Mesodermal cell (in vitro differentiated cells): Measurements from ENCODE around the gene GLIPR1L2.
"Not testable (repeated sequence)": the region's sequence is repeated elsewhere in the genome, so short reads cannot be mapped to it uniquely, and the experiment has no call there.

ENCODE experiments used
- H3K27ac ChIP-seq: 2 replicates; pipeline ENCODE4 v1.7.0; 2013; ENCODE audit warnings: mild to moderate bottlenecking, low read depth, low read length, moderate library complexity; ENCODE audit not compliant: severe bottlenecking
- H3K36me3 ChIP-seq: 2 replicates; pipeline ENCODE4 v1.7.1; 2013; ENCODE audit warnings: mild to moderate bottlenecking, low read length, moderate library complexity; ENCODE audit not compliant: control insufficient read depth, insufficient read depth
- H3K4me1 ChIP-seq: one replicate; pipeline ENCODE4 v1.7.1; 2013; ENCODE audit warnings: mild to moderate bottlenecking, low read length; ENCODE audit not compliant: insufficient read depth, control insufficient read depth, poor library complexity, severe bottlenecking
- H3K4me3 ChIP-seq: 2 replicates; pipeline ENCODE4 v1.7.0; 2013; ENCODE audit warnings: low read length, control low read depth, mild to moderate bottlenecking; ENCODE audit not compliant: insufficient read depth, poor library complexity, severe bottlenecking; ENCODE audit errors: extremely low read depth
- H3K9me3 ChIP-seq: 2 replicates; pipeline ENCODE4 v1.7.1; 2013; ENCODE audit warnings: mild to moderate bottlenecking, low read length, moderate library complexity; ENCODE audit not compliant: control insufficient read depth
- WGBS, 2 experiments: methylation state at CpG; one replicate each; pipeline ENCODE4 v1.1.5; 2013; ENCODE audit warnings: missing lambda C conversion rate in 2 of 2; ENCODE audit not compliant: insufficient coverage in 2 of 2; 5-methylcytosine and 5-hydroxymethylcytosine counted together

The GLIPR1L2 gene

DNA sequence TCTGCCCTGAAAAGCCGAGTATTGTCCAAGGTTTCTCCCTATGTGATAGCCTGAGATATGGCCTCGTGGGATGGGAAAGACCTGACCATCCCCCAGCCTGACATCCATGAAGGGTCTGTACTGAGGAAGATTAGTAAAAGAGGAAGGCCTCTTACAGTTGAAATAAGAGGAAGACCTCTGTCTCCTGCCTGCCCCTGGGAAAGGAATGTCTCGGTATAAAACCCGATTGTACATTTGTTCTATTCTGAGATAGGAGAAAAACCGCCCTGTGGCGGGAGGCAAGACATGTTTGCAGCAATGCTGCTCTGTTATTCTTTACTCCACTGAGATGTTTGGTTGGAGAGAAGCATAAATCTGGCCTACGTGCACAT lies 54.2 kb downstream of the GLIPR1L2 start:
- H3K9me3 ChIP-seq, H3K36me3 ChIP-seq, H3K4me1 ChIP-seq, H3K27ac ChIP-seq, H3K4me3 ChIP-seq: not testable (repeated sequence)
- WGBS, 2 experiments = 90 to 94% methylated on average over 5 to 7 of the region's 7 CpGs

DNA sequence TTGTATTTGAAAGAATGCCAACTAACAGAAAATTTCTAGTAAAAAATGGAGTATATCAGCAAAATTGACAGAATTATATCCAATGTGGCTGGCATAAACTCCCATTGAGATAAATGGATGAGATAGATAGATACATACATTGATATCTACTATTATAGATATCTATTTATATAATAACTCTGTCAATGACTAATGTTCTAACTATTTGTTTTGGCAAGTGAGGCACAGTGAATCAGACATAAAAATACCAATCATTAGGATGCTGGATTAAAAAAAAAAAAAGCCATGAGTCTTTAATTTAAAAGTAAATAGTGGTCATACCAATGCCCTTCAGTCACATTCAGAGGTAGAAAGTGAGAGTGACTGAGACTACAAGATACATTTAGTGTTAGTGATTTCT lies 56.0 kb downstream of the GLIPR1L2 start:
- Histone ChIP-seq H3K27ac (no peak overlapping the region), H3K9me3 (no peaks in the 10 kb centered on the region), H3K4me3 (no peak overlapping the region), H3K36me3 (no peaks in the 10 kb centered on the region), H3K4me1 (peaks cover 4% of the 10 kb centered on the region)

DNA sequence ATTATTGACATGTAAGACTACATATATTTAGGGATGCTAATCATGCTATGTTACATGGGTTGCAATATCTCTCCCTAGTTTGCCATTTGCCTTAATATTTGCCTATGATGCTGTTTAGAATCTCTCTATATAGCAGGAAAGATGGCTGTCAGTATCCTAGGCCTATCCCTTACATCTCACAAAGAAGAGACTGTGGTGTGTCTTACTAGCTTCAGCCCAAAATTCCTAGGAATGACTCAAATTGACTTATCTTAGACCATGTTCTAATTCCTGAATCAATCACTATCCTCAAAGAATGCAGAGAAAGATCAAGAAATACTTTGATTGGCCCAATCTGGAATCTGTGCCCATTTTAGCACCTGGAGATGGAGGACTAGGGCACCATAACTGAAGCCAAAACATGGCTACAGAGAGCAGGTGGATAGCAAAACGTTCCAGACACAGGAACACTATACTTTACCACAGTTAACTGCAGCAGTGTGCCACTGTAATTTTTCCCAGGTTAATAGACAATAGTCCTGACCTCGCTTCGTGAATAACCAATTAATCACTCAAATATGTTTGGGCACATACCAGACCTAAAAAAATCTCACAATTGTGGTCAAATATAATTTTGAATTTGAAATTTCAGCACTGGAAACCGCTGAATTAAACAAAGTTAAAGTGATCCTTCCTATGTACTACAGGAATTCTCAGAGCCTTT lies 57.0 kb downstream of the GLIPR1L2 start:
- H3K9me3 ChIP-seq = no peaks in the 10 kb centered on the region
- no peaks in the 10 kb centered on the region for H3K36me3 ChIP-seq
- WGBS, 2 experiments = 75 to 82% methylated on average over 1 to 2 of the region's 4 CpGs
- no peak overlapping the region for H3K4me3 ChIP-seq
- H3K4me1 ChIP-seq = peaks cover 4% of the 10 kb centered on the region
- H3K27ac ChIP-seq = no peak overlapping the region

DNA sequence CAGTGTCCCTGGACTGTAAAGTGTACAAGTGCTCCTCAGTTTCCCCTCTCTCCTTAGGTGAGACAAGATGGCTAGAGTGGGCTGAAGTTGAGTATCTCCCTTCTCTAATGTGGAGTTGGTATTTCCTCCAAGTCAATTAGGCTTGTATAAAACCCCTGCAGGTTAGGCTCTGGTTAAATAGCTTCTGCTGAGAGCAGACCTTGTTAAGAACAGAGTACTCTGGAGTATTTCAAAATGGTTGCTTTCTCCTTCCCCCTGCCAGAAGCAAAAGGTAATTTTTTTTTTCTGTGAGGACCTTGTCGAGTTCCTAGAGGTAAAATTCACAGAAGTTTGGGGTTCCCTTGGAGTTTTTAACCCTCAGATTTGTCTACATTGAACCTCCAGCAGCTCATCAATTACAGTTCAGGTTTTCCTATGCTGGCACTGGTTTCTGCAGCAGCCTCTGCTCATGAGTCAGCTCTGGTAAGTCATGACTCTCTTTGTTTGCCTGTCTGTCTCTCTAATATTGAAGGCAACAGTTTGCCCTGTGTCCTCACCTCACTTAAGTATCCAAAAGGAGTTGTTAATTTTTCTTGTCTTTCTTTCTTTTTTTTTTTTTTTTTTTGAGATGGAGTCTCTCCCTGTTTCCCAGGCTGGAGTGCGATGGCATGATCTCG lies 61.9 kb downstream of the GLIPR1L2 start:
- no peaks in the 10 kb centered on the region for H3K36me3 ChIP-seq
- WGBS, 2 experiments = 83 to 93% methylated on average over 1 to 2 of the region's 3 CpGs
- no peaks in the 10 kb centered on the region for H3K4me1 ChIP-seq
- H3K9me3 ChIP-seq = no peaks in the 10 kb centered on the region
- H3K4me3 ChIP-seq = no peak overlapping the region
- H3K27ac ChIP-seq = no peak overlapping the region

DNA sequence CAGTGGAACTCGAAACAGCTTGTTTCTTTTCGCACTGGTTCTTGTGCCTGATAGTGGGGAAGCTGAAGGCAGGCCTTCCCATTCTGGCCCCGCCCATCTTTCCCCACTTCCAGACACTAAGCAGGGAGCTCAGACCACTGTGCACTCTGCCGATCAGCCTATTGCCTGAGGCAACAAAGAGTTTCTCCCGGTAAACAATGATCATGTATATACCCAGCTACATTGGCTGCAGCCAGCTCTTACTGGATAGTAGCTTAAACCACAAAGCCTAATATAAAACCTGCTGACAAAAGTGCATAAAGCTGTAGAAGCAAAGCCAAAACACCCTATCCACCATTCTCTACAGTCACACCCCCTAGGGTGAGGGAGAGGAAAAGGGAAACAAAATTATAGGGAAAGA lies 65.0 kb downstream of the GLIPR1L2 start:
- 88 to 100% methylated on average over 1 of the region's 5 CpGs for WGBS, 2 experiments
- no peaks in the 10 kb centered on the region for H3K4me1 ChIP-seq
- no peaks in the 10 kb centered on the region for H3K36me3 ChIP-seq
- H3K4me3 ChIP-seq = no peak overlapping the region
- no peak overlapping the region for H3K27ac ChIP-seq
- H3K9me3 ChIP-seq = no peaks in the 10 kb centered on the region

DNA sequence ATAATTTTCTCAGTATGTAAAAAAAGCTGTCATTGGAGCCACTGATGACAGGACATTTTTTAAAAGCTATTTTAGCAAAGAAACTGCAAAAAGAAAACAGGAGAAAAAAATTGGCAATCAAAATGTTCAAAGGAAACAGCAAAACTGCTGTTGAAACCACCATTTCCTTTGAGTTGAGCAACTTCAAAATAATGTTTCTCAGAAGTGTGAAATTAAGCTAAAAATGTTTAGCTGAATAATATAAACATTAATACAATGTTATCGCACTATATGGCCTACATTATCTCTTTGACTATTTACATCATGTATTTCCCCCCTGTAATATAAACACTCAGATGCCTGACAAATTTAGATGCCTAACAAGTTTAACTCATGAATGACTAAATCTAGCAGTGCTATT lies 66.3 kb downstream of the GLIPR1L2 start:
- H3K4me3 ChIP-seq = no peak overlapping the region
- no peaks in the 10 kb centered on the region for H3K4me1 ChIP-seq
- H3K9me3 ChIP-seq = no peaks in the 10 kb centered on the region
- no peaks in the 10 kb centered on the region for H3K36me3 ChIP-seq
- no peak overlapping the region for H3K27ac ChIP-seq
- WGBS, 2 experiments = 80% methylated on average over 1 of the region's 1 CpG; no CpG with 5 or more reads in 1 of the 2 experiments

DNA sequence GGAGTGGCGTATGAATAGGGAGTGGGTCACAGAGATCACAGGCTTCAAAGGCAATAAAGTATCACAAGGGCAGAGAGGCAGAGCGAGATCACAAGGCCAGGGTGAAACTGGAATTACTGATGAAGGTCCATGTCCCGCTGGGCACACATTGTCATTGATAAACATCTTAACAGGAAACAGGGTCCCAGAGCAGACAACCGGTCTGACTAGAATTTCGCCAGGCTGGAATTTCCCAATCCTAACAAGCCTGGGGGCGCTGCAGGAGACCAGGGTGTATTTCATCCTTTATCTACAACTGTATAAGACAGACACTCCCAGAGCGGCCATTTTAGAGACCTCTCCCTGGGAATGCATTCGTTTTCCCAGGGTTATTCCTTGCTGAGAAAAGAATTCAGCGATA lies 67.0 kb downstream of the GLIPR1L2 start:
- H3K27ac ChIP-seq, H3K4me3 ChIP-seq, H3K4me1 ChIP-seq, H3K9me3 ChIP-seq, H3K36me3 ChIP-seq: not testable (repeated sequence)
- WGBS, 2 experiments = 93 to 94% methylated on average over 7 to 8 of the region's 9 CpGs

DNA sequence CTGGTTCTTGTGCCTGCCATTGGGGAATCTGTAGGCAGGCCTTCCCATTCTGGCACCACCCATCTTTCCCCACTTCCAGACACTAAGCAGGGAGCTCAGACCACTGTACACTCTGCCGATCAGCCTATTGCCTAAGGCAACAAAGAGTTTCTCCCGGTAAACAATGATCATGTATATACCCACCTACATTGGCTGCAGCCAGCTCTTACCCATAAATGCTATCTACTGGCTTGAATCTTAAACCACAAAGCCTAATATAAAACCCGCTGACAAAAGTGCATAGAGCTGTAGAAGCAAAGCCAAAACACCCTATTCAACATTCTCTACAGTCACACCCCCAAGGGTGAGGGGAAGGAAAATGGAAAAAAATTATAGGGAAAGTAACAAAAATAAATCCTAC lies 68.9 kb downstream of the GLIPR1L2 start:
- Histone ChIP-seq H3K4me1 (no peaks in the 10 kb centered on the region), H3K9me3 (no peaks in the 10 kb centered on the region)
- 94 to 100% methylated on average over 1 to 2 of the region's 3 CpGs for WGBS, 2 experiments

DNA sequence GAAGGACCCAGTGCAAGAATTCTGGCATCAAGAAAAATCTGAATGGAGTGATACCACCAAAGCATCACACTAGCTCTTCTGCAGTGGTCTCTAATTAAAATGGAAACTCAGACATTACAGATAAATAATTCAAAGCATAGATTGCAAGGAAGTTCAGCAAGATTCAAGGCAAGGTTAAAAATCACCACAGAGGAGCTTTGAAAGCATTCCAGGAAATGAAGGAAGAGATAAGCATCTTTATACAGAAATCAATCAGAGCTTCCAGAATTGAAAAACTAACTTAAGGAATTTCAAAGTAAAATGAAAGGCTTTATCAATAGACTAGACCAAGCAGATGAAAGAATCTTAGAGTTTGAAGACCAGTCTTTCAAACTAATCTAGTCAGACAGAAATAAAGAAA lies 69.3 kb downstream of the GLIPR1L2 start:
- H3K9me3 ChIP-seq = no peaks in the 10 kb centered on the region
- H3K4me3 ChIP-seq = no peak overlapping the region
- no peaks in the 10 kb centered on the region for H3K4me1 ChIP-seq
- no peaks in the 10 kb centered on the region for H3K36me3 ChIP-seq
- no peak overlapping the region for H3K27ac ChIP-seq

More for the DNA sequence above, 68.9 kb downstream of the GLIPR1L2 start:
- Histone ChIP-seq H3K36me3 (no peaks in the 10 kb centered on the region), H3K4me3 (no peak overlapping the region), H3K27ac (no peak overlapping the region)

DNA sequence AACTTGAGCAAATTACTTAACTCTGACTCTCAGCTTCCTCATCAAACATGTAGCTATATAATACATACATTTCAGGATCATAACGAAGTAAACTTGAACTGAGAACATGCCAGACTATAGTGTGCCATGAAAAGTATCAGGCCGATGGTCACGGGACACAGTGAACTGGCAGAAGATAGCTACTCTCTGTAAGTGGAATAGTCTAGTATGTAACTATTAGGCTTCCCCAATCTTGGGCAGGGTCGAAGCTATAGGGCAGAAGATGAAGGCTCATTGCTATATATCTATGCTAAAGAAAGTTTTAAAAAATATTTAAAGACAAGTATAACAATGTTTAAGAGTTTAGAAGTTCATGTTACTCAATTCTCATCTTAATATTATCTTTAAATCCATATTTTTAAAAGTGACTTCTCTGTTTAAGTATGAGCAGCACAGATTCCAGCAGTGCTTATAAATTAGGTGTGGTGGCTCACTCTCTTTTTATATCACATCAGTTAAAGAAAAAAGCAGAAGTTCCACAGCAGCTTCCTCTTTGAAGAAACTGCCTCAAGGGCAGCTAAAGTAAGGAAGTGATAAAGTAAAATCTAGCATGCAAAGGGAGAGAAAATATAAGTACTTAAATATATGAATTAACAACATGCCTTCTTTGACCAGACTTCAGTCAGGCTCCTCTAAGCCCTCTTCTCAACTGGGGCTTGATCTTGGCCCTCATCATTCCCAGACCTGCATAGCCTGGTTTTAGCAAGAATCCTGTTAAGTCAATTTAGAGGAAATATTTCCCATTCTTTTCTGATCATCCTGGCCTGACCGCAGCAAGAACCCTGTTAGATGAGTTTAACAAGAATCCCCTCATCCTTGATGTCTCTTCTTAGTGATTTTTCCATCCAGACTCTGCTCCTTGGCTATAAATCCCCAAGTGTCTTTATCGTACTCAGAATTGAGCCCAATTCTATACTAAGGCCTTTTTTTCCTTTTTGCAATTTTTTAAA lies 81.3 kb downstream of the GLIPR1L2 start:
- H3K9me3 ChIP-seq = peaks cover 4% of the 10 kb centered on the region
- H3K4me1 ChIP-seq = no peaks in the 10 kb centered on the region
- H3K27ac ChIP-seq = no peak overlapping the region
- H3K36me3 ChIP-seq = no peaks in the 10 kb centered on the region
- no peak overlapping the region for H3K4me3 ChIP-seq
- WGBS, 2 experiments = 100% methylated on average over 2 to 3 of the region's 6 CpGs
